ENCODE data around the gene PCDHGB7.

- TF ChIP-seq, protein P1, sequence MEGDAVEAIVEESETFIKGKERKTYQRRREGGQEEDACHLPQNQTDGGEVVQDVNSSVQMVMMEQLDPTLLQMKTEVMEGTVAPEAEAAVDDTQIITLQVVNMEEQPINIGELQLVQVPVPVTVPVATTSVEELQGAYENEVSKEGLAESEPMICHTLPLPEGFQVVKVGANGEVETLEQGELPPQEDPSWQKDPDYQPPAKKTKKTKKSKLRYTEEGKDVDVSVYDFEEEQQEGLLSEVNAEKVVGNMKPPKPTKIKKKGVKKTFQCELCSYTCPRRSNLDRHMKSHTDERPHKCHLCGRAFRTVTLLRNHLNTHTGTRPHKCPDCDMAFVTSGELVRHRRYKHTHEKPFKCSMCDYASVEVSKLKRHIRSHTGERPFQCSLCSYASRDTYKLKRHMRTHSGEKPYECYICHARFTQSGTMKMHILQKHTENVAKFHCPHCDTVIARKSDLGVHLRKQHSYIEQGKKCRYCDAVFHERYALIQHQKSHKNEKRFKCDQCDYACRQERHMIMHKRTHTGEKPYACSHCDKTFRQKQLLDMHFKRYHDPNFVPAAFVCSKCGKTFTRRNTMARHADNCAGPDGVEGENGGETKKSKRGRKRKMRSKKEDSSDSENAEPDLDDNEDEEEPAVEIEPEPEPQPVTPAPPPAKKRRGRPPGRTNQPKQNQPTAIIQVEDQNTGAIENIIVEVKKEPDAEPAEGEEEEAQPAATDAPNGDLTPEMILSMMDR (IDR thresholded peaks at IDR 0.05), result peak in 4 of 6 experiments; percentile 13 to 33 (median 20)
- TF ChIP-seq POLR2A (IDR thresholded peaks at IDR 0.05), result no peak
Measured at GRCh38 chr5:141420855-141421488, 3.5 kb downstream of the PCDHGB7 start, which contains the start of gene PCDHGA11.
